Measurements from ENCODE around the gene CDH7.
A peak's percentile ranks its signal among the peaks of the same experiment; 100 is the strongest.

Gene CDH7

GRCh38 chr18:65751155-65752085 lies 608 bp downstream of the CDH7 start:
- Histone ChIP-seq H2AFZ (ENCODE audit: low read depth, low read length) (no peak overlapping the region), H3K79me2 (ENCODE audit: low read length) (no peaks in the 10 kb centered on the region), H3K36me3 (replicated peaks; ENCODE audit: low read depth, low read length) (no peaks in the 10 kb centered on the region), H3K4me3 (ENCODE audit: low read length) (no peak overlapping the region), H3K4me2 (ENCODE audit: low read length) (no peak overlapping the region), H4K20me1 (ENCODE audit: insufficient read depth, low read length) (no peaks in the 10 kb centered on the region), H3K4me1 (ENCODE audit: low read length) (peaks cover 39% of the 10 kb centered on the region), H3K9ac (ENCODE audit: low read length) (no peak overlapping the region), H3K27me3 (ENCODE audit: low read depth, low read length) (no peaks in the 10 kb centered on the region), H3K9me3 (ENCODE audit: insufficient read depth, low read length) (0 out of 2 replicates have a peak, but pooled peaks cover 5% of the 10 kb centered on the region), H3K27ac (ENCODE audit: low read length) (no peak overlapping the region)
- TF ChIP-seq CTCF (IDR thresholded peaks at IDR 0.05; ENCODE audit: low read depth, low read length), result no peak
- no peak for TF ChIP-seq EZH2phosphoT487 (IDR thresholded peaks at IDR 0.05; ENCODE audit: low read depth)

GRCh38 chr18:65752625-65753325 lies 2.0 kb downstream of the CDH7 start:
- Histone ChIP-seq H3K9ac (ENCODE audit: low read length) (peak overlapping the region; percentile 34; the same call in 1 of the 2 replicates), H3K9me3 (ENCODE audit: insufficient read depth, low read length) (0 out of 2 replicates have a peak, but pooled peaks cover 5% of the 10 kb centered on the region), H3K36me3 (replicated peaks; ENCODE audit: low read depth, low read length) (no peaks in the 10 kb centered on the region), H3K79me2 (ENCODE audit: low read length) (no peaks in the 10 kb centered on the region), H3K4me3 (ENCODE audit: low read length) (no peak overlapping the region), H3K27ac (ENCODE audit: low read length) (peak overlapping the region; percentile 70), H4K20me1 (ENCODE audit: insufficient read depth, low read length) (no peaks in the 10 kb centered on the region), H3K4me1 (ENCODE audit: low read length) (peaks cover 40% of the 10 kb centered on the region), H3K27me3 (ENCODE audit: low read depth, low read length) (no peaks in the 10 kb centered on the region), H2AFZ (ENCODE audit: low read depth, low read length) (peak overlapping the region; percentile 99), H3K4me2 (ENCODE audit: low read length) (peak overlapping the region; percentile 51)
- TF ChIP-seq EZH2phosphoT487 (IDR thresholded peaks at IDR 0.05; ENCODE audit: low read depth) (no peak), CTCF (IDR thresholded peaks at IDR 0.05; ENCODE audit: low read depth, low read length) (no peak)

GRCh38 chr18:65753520-65753919 lies 2.7 kb downstream of the CDH7 start:
- Histone ChIP-seq H3K9me3 (ENCODE audit: insufficient read depth, low read length) (0 out of 2 replicates have a peak, but pooled peaks cover 5% of the 10 kb centered on the region), H3K4me1 (ENCODE audit: low read length) (peaks cover 40% of the 10 kb centered on the region), H3K79me2 (ENCODE audit: low read length) (no peaks in the 10 kb centered on the region), H3K9ac (ENCODE audit: low read length) (peak overlapping the region; percentile 34), H2AFZ (ENCODE audit: low read depth, low read length) (peak overlapping the region; percentile 99), H4K20me1 (ENCODE audit: insufficient read depth, low read length) (no peaks in the 10 kb centered on the region), H3K27ac (ENCODE audit: low read length) (peak overlapping the region; percentile 70), H3K36me3 (replicated peaks; ENCODE audit: low read depth, low read length) (peaks cover 3% of the 10 kb centered on the region), H3K27me3 (ENCODE audit: low read depth, low read length) (no peaks in the 10 kb centered on the region), H3K4me3 (ENCODE audit: low read length) (peak overlapping the region; percentile 25), H3K4me2 (ENCODE audit: low read length) (peak overlapping the region; percentile 51)
- TF ChIP-seq EZH2phosphoT487 (IDR thresholded peaks at IDR 0.05; ENCODE audit: low read depth) (no peak), CTCF (IDR thresholded peaks at IDR 0.05; ENCODE audit: low read depth, low read length) (peak; percentile 98)

DNA sequence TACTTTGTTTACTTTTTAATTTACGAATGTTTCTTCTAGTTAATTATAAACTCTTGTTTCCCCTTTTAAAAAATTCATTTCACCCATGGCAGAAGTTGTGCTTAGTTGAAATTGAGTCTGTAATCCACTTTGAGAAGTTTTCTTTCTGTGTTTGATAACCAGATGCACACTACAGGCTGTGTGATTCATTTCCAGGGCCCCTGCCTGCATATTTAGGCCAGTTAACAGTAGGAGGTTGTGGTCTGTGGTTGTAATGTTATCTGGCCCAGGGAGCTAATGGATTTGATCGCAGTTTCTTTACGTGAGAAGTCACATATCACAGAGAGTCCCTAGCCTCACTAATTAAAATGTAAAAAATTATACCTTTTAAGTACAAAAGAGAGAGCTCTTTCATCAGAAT lies 3.3 kb downstream of the CDH7 start:
- peak overlapping the region; percentile 70 for H3K27ac ChIP-seq (ENCODE audit: low read length)
- H3K9me3 ChIP-seq (ENCODE audit: insufficient read depth, low read length), result 0 out of 2 replicates have a peak, but pooled peaks cover 5% of the 10 kb centered on the region
- TF ChIP-seq EZH2phosphoT487 (IDR thresholded peaks at IDR 0.05; ENCODE audit: low read depth), result no peak
- TF ChIP-seq CTCF (IDR thresholded peaks at IDR 0.05; ENCODE audit: low read depth, low read length), result no peak
- H3K4me1 ChIP-seq (ENCODE audit: low read length), result peaks cover 40% of the 10 kb centered on the region
- no peaks in the 10 kb centered on the region for H3K79me2 ChIP-seq (ENCODE audit: low read length)
- no peaks in the 10 kb centered on the region for H3K27me3 ChIP-seq (ENCODE audit: low read depth, low read length)
- peaks cover 3% of the 10 kb centered on the region for H3K36me3 ChIP-seq (replicated peaks; ENCODE audit: low read depth, low read length)
- H4K20me1 ChIP-seq (ENCODE audit: insufficient read depth, low read length), result no peaks in the 10 kb centered on the region
- H3K4me2 ChIP-seq (ENCODE audit: low read length), result peak overlapping the region; percentile 51
- peak overlapping the region; percentile 99 for H2AFZ ChIP-seq (ENCODE audit: low read depth, low read length)
- peak overlapping the region; percentile 25; the same call in 1 of the 2 replicates for H3K4me3 ChIP-seq (ENCODE audit: low read length)
- peak overlapping the region; percentile 34 for H3K9ac ChIP-seq (ENCODE audit: low read length)
